Thyroid gland (tissue), 4 donors: ENCODE results near the gene SLC43A3. TPM values are rescaled to one million over a fixed set of nuclear protein-coding genes. Genes with fewer than 3 reads are reported as not detected.
"Not testable (repeated sequence)": the region's sequence is repeated elsewhere in the genome, so short reads cannot be mapped to it uniquely, and the experiment has no call there.

ENCODE experiments used
- DNase-seq, 2 donors: peaks; one replicate each; pipeline ENCODE4 v3.0.0-alpha.2; 2019
- H3K27ac ChIP-seq, 3 donors: fragments of 200-600 bp; sonication (generic); 1 replicate in 2 of 3; 2 replicates in 1 of 3; pipeline ENCODE4 v1.5.1; 2016 to 2019; ENCODE audit warnings: mild to moderate bottlenecking in 1 of 3, moderate library complexity in 1 of 3
- H3K27me3 ChIP-seq: fragments of 200-600 bp; sonication (generic); one replicate; pipeline ENCODE4 v1.5.1; 2019
- H3K36me3 ChIP-seq, 2 donors: fragments of 200-600 bp; sonication (generic); one replicate each; pipeline ENCODE4 v1.5.1; 2016 to 2019
- H3K4me1 ChIP-seq, 2 donors: fragments of 200-600 bp; sonication (generic); one replicate each; pipeline ENCODE4 v1.5.1; 2017 to 2019
- H3K4me3 ChIP-seq, 3 donors: fragments of 200-600 bp; sonication (generic); replicated peaks in 1 of 3; 1 replicate in 2 of 3; 2 replicates in 1 of 3; pipeline ENCODE4 v1.5.1; 2016; ENCODE audit warnings: mild to moderate bottlenecking in 1 of 3
- H3K9me3 ChIP-seq: fragments of 200-600 bp; sonication (generic); one replicate; pipeline ENCODE4 v1.5.1; 2017
- POLR2A ChIP-seq, 2 donors: fragments of 450-650 bp; IDR thresholded peaks; one replicate each; pipeline ENCODE4 v1.6.1; 2017; ENCODE audit warnings: antibody characterized with exemption in 2 of 2, mild to moderate bottlenecking in 2 of 2, moderate library complexity in 1 of 2
- WGBS, 2 donors: methylation state at CpG; one replicate each; pipeline ENCODE4 v1.1.5; 2017; 5-methylcytosine and 5-hydroxymethylcytosine counted together
- intact Hi-C: fragments of 100-400 bp; cut with DNase I; formaldehyde crosslinking; loops from one replicate; pipeline ENCODE4 v1.15.1; 2023
- total RNA-seq, 4 donors: library from RNA; depleted of rRNA; stranded (reverse); fragments of >200 nt; gene quantifications; one replicate each; pipeline ENCODE4 v1.2.3, GENCODE V29; 2016
- TF ChIP-seq, protein P1 (sequence below), 6 experiments: fragments of 200-600 bp in 3 of 6; fragments of 450-650 bp in 3 of 6; sonication (generic) in 3 of 6; IDR thresholded peaks; one replicate each; pipeline ENCODE4 v1.5.1; 2016 to 2019; ENCODE audit warnings: antibody characterized with exemption in 6 of 6, mild to moderate bottlenecking in 2 of 6, inconsistent platforms in 1 of 6, moderate library complexity in 1 of 6

The SLC43A3 gene
- total RNA-seq, 4 donors from 2014 or later = 124 to 321 (median 218) TPM

GRCh38 chr11:57456960-57457642, 30.2 kb upstream of the SLC43A3 start:
- WGBS, 2 donors = 19 to 20% methylated on average over 12 to 19 of the region's 19 CpGs
- no peaks in the 10 kb centered on the region for H3K36me3 ChIP-seq
- intact Hi-C loops = loop anchor here (10.0 kb wide), 1 partner anchor 68 kb away; no protein-coding TSS in a partner anchor
- H3K27me3 ChIP-seq = no peaks in the 10 kb centered on the region
- no peak overlapping the region for H3K4me3 ChIP-seq
- H3K4me1 ChIP-seq = peaks cover 41 to 59% of the 10 kb centered on the region in 2 donors
- peak; percentile 92 to 93 for DNase-seq
- no peaks in the 10 kb centered on the region for H3K9me3 ChIP-seq
- TF ChIP-seq, protein P1, sequence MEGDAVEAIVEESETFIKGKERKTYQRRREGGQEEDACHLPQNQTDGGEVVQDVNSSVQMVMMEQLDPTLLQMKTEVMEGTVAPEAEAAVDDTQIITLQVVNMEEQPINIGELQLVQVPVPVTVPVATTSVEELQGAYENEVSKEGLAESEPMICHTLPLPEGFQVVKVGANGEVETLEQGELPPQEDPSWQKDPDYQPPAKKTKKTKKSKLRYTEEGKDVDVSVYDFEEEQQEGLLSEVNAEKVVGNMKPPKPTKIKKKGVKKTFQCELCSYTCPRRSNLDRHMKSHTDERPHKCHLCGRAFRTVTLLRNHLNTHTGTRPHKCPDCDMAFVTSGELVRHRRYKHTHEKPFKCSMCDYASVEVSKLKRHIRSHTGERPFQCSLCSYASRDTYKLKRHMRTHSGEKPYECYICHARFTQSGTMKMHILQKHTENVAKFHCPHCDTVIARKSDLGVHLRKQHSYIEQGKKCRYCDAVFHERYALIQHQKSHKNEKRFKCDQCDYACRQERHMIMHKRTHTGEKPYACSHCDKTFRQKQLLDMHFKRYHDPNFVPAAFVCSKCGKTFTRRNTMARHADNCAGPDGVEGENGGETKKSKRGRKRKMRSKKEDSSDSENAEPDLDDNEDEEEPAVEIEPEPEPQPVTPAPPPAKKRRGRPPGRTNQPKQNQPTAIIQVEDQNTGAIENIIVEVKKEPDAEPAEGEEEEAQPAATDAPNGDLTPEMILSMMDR (IDR thresholded peaks at IDR 0.05) = peak; percentile 90 to 100 (median 97)
- peak in 1 of 2 donors; percentile 38 for TF ChIP-seq POLR2A (IDR thresholded peaks at IDR 0.05)
- peak overlapping the region in 1 of 3 donors; percentile 53 for H3K27ac ChIP-seq

DNA sequence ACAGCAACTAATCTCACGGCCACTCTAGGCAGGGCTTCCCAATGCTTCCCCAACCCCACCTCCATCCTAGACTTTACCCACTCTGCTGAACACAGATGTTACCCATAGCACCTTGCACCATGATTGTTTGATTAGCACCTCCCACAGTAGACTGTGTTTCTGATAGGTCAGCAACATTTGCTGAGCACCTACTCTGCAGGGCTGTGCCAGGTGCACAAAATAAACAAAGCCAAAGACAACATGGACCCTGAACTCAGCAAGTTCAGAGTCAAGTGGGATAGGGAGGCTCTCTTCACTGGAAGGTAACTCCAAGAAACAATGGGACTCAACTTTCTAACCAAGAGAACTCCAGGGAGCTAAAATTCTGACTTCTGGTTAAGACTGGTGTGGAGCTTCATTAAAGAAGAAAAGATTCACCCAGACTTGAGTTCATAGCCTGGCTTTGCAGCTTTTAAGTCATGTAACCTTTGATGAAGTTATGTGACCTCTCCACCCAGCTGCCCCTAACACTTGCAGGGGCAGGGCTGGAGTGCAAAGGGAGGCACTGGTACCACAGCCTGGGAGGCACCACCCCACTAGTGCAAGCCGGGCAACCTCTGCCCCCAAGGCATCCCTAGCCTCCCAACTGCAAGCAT, 26.7 kb upstream of the SLC43A3 start:
- no peak for TF ChIP-seq POLR2A (IDR thresholded peaks at IDR 0.05)
- TF ChIP-seq, protein P1 (IDR thresholded peaks at IDR 0.05) = no peak
- intact Hi-C loops = loop anchor here (10.0 kb wide), 1 partner anchor 71 kb away; no protein-coding TSS in a partner anchor
- 75 to 92% methylated on average over 2 of the region's 2 CpGs for WGBS, 2 donors

DNA sequence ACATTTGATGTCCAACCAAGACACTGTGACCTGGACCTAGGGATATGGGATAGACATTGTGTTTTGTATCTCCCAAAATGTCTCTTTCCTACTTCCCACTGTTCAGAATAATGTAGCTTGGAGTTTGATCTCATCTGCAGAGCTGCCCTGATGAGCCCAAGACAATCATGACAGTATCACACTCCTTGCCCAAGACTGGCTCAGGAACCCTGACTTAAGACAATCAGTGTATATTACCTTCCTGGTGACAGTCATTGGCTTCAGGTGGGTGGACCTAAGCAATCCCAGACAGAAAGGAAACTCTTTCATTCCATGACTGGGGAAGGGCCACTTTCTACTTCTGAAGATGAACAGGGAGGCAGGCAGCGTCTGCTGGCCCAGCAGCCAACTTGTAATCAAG, 19.1 kb upstream of the SLC43A3 start:
- no peak for DNase-seq
- Histone ChIP-seq H3K4me3 (no peak overlapping the region), H3K9me3 (no peaks in the 10 kb centered on the region), H3K27ac (no peak overlapping the region), H3K27me3 (no peaks in the 10 kb centered on the region), H3K4me1 (peaks cover 15 to 23% of the 10 kb centered on the region in 2 donors), H3K36me3 (no peaks in the 10 kb centered on the region)
- 79 to 92% methylated on average over 1 of the region's 1 CpG for WGBS, 2 donors
- intact Hi-C loops = no loop called here
- TF ChIP-seq POLR2A (IDR thresholded peaks at IDR 0.05) = no peak
- TF ChIP-seq, protein P1 (IDR thresholded peaks at IDR 0.05) = no peak

More for the DNA sequence above, 26.7 kb upstream of the SLC43A3 start:
- DNase-seq = no peak
- no peak overlapping the region for H3K27ac ChIP-seq
- peaks cover 20 to 33% of the 10 kb centered on the region in 2 donors for H3K4me1 ChIP-seq
- no peaks in the 10 kb centered on the region for H3K36me3 ChIP-seq
- H3K4me3 ChIP-seq = no peak overlapping the region
- H3K9me3 ChIP-seq = no peaks in the 10 kb centered on the region
- no peaks in the 10 kb centered on the region for H3K27me3 ChIP-seq

DNA sequence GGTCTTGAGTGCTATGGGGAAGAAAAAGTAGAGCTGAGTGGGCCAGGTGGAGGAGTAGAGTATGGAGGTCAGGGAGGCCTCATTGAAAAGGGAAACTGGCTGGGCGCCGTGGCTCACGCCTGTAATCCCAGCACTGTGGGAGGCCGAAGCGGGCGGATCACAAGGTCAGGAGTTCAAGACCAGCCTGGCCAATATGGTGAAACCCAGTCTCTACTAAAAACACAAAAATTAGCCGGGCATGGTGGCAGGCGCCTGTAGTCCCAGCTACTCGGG, 18.1 kb upstream of the SLC43A3 start:
- DNase-seq, intact Hi-C loops, H3K36me3 ChIP-seq, H3K9me3 ChIP-seq, H3K27ac ChIP-seq, H3K27me3 ChIP-seq, H3K4me3 ChIP-seq: not testable (repeated sequence)
- H3K4me1 ChIP-seq = peaks cover 22 to 31% of the 10 kb centered on the region in 2 donors
- 85 to 90% methylated on average over 9 of the region's 9 CpGs for WGBS, 2 donors

GRCh38 chr11:57444362-57445121, 17.6 kb upstream of the SLC43A3 start:
- 93 to 96% methylated on average over 9 of the region's 9 CpGs for WGBS, 2 donors
- H3K36me3 ChIP-seq = no peaks in the 10 kb centered on the region
- intact Hi-C loops = no loop called here
- no peak overlapping the region for H3K27ac ChIP-seq
- DNase-seq = no peak
- no peak for TF ChIP-seq POLR2A (IDR thresholded peaks at IDR 0.05)
- TF ChIP-seq, protein P1 (IDR thresholded peaks at IDR 0.05) = no peak
- peaks cover 28 to 35% of the 10 kb centered on the region in 2 donors for H3K4me1 ChIP-seq
- no peak overlapping the region for H3K4me3 ChIP-seq
- H3K9me3 ChIP-seq = no peaks in the 10 kb centered on the region
- no peaks in the 10 kb centered on the region for H3K27me3 ChIP-seq
